ENCODE measurements around the gene SEPTIN3.

DNA sequence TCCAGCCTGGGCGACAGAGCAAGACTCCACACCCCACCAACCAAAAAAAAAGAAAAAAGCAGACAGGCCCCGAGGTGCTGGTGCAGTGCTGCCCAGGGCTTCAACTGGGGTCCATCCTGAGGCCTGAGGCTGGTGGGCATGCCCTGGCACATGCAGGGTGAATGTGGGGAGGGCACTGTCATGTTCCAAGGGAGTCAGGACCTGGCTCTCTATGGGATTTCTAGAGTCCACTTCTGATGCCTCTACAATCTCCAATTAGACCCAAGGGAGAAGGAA lies 32.4 kb upstream of the SEPTIN3 start:
- no peak for TF ChIP-seq POLR2A (IDR thresholded peaks at IDR 0.05)
- TF ChIP-seq, protein P1, sequence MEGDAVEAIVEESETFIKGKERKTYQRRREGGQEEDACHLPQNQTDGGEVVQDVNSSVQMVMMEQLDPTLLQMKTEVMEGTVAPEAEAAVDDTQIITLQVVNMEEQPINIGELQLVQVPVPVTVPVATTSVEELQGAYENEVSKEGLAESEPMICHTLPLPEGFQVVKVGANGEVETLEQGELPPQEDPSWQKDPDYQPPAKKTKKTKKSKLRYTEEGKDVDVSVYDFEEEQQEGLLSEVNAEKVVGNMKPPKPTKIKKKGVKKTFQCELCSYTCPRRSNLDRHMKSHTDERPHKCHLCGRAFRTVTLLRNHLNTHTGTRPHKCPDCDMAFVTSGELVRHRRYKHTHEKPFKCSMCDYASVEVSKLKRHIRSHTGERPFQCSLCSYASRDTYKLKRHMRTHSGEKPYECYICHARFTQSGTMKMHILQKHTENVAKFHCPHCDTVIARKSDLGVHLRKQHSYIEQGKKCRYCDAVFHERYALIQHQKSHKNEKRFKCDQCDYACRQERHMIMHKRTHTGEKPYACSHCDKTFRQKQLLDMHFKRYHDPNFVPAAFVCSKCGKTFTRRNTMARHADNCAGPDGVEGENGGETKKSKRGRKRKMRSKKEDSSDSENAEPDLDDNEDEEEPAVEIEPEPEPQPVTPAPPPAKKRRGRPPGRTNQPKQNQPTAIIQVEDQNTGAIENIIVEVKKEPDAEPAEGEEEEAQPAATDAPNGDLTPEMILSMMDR (IDR thresholded peaks at IDR 0.05) = no peak

Data from Peyer's patch (tissue), 4 donors.